DOHH2 (cell line): Measurements from ENCODE around the gene KANK3.

Experiments used
- CTCF ChIP-seq: fragments of 200-600 bp; sonication (generic); IDR thresholded peaks from one replicate; pipeline ENCODE4 v1.5.1; 2014; ENCODE audit warnings: antibody characterized with exemption, mild to moderate bottlenecking, low read depth, low read length; ENCODE audit not compliant: poor library complexity, severe bottlenecking
- EZH2phosphoT487 ChIP-seq: fragments of 200-600 bp; sonication (generic); IDR thresholded peaks from 2 replicates; pipeline ENCODE4 v1.6.1; 2017; ENCODE audit warnings: borderline replicate concordance, mild to moderate bottlenecking, antibody characterized with exemption, low read length, moderate library complexity, mixed read lengths

GRCh38 chr19:8386990-8387389 lies 43.9 kb upstream of the KANK3 start:
- TF ChIP-seq CTCF (no peak), EZH2phosphoT487 (no peak)
